GM12875 (cell line): ENCODE measurements around the gene TMEM132D.
"Not testable (repeated sequence)": the region's sequence is repeated elsewhere in the genome, so short reads cannot be mapped to it uniquely, and the experiment has no call there.

Experiments
- H3K4me3 ChIP-seq: one replicate; pipeline ENCODE4 v1.5.1; 2011; ENCODE audit warnings: low read depth, low read length, control low read depth
- TF ChIP-seq, protein P1 (sequence below): IDR thresholded peaks from 2 replicates; pipeline ENCODE4 v1.5.1; 2011; ENCODE audit warnings: low read depth, mild to moderate bottlenecking, control low read depth, inconsistent platforms, low read length, moderate library complexity, borderline replicate concordance; ENCODE audit not compliant: insufficient read depth

The TMEM132D gene

DNA sequence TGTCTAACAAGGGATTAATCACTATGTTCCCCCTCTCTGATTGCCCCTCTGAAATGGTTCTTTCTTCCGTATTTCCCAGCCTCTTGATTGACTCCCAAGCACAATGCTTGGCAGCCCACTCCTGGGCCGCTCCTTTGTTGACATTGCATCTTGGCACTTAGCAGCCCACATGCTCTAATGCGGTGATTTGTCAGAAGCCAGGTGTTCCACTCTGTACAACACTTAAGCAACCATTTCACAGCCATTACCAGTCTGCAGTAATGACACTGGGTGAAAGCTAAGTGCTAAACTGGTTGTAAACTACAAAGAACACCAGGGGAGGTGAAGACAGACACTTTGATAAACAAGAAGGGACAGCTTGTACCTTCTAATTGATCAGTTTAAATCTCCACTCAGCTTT, 353.5 kb downstream of the TMEM132D start:
- H3K4me3 ChIP-seq: no peak overlapping the region
- TF ChIP-seq, protein P1, sequence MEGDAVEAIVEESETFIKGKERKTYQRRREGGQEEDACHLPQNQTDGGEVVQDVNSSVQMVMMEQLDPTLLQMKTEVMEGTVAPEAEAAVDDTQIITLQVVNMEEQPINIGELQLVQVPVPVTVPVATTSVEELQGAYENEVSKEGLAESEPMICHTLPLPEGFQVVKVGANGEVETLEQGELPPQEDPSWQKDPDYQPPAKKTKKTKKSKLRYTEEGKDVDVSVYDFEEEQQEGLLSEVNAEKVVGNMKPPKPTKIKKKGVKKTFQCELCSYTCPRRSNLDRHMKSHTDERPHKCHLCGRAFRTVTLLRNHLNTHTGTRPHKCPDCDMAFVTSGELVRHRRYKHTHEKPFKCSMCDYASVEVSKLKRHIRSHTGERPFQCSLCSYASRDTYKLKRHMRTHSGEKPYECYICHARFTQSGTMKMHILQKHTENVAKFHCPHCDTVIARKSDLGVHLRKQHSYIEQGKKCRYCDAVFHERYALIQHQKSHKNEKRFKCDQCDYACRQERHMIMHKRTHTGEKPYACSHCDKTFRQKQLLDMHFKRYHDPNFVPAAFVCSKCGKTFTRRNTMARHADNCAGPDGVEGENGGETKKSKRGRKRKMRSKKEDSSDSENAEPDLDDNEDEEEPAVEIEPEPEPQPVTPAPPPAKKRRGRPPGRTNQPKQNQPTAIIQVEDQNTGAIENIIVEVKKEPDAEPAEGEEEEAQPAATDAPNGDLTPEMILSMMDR: no peak

GRCh38 chr12:129549656-129550055, 354.2 kb downstream of the TMEM132D start:
- TF ChIP-seq, protein P1: no peak
- H3K4me3 ChIP-seq: no peak overlapping the region

- not testable (repeated sequence) for H3K4me3 ChIP-seq
Observed at GRCh38 chr12:129549020-129549419, 354.8 kb downstream of the TMEM132D start.

GRCh38 chr12:129544716-129545115, 359.1 kb downstream of the TMEM132D start:
- TF ChIP-seq, protein P1: no peak

DNA sequence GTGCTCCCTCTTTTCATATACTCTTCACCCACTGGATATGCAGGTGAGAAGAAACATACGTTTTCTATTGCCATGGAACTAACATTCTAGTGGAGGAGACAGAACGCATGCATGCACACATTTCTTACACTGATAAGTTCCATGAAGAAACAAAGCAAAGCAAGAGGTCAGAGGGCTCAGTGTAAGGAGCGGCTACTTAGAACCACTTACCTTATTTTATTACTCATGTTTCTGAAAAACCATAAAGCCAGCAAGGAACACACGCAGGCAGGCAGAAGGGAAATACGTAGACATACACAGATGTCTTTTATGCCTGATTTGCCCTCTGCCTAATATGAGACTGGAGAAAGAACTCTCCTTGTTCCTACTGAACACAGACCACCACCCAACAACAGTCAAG, 362.9 kb downstream of the TMEM132D start:
- H3K4me3 ChIP-seq: no peak overlapping the region
- TF ChIP-seq, protein P1: no peak

More at GRCh38 chr12:129544716-129545115, 359.1 kb downstream of the TMEM132D start:
- no peak overlapping the region for H3K4me3 ChIP-seq

- TF ChIP-seq, protein P1: no peak
- no peak overlapping the region for H3K4me3 ChIP-seq
Observed at GRCh38 chr12:129540249-129540648, 363.6 kb downstream of the TMEM132D start.

DNA sequence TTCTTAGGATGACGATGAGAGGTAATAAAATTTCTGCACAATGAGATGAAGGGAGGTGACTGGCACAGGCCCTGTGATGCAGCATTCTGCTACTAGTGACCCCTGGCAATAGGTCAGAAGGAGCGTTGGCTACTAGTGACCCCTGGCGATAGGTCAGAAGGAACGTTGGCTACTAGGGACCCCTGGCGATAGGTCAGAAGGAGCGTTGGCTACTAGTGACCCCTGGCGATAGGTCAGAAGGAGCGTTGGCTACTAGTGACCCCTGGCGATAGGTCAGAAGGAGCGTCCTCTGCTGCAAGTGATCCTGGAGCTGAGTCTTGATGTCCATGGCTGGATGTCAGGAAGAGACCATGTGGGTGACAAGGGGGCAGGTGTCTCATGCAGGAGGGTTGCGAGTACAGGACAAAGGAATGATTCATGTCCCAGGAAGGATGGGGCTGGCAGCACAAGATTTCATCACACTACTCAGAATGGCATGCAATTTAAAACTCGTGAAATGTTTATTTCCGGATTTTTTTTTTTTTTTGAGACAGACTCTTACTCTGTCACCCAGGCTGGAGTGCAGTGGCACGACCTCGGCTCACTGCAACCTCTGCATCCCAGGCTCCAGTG, 365.0 kb downstream of the TMEM132D start:
- not testable (repeated sequence) for H3K4me3 ChIP-seq

DNA sequence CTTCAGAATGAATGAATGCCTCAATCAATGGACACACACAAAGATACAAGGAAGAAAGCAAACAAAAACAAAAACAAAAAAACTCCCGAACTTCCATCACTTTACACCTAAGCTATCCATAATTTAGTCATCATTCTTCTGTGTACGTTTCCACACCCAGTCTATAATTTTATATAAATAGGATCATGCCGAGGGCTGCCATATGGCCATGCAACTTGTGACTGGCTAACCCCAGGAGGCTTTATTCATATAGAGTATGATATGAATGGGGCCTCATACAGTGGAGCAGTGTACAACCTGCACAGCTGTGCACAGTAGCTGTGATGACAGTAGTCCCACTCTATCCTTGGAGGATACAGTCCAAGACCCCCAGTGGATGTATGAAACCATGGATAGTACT, 365.7 kb downstream of the TMEM132D start:
- TF ChIP-seq, protein P1: no peak
- no peak overlapping the region for H3K4me3 ChIP-seq
